WTC11 (cell line): Measurements from ENCODE around the gene GAPT.

Experiments used
- ATF3 ChIP-seq: sonication (generic); formaldehyde crosslinking; conservative IDR thresholded peaks from 2 replicates; pipeline ENCODE4 v1.8.1; 2022; ENCODE audit warnings: mild to moderate bottlenecking, missing genetic modification reagents
- KAT7 ChIP-seq: sonication (generic); formaldehyde crosslinking; IDR thresholded peaks from 2 replicates; pipeline ENCODE4 v1.8.1; 2023; ENCODE audit warnings: missing genetic modification reagents, mild to moderate bottlenecking, borderline replicate concordance
- NFYB ChIP-seq: sonication (generic); formaldehyde crosslinking; conservative IDR thresholded peaks from 2 replicates; pipeline ENCODE4 v1.8.0; 2022; ENCODE audit warnings: low read depth, missing genetic modification reagents
- ZNF138 ChIP-seq: sonication (generic); formaldehyde crosslinking; conservative IDR thresholded peaks from 2 replicates; pipeline ENCODE4 v1.8.1; 2022; ENCODE audit warnings: mild to moderate bottlenecking, moderate library complexity, missing genetic modification reagents
- TF ChIP-seq, protein P1 (sequence below): sonication (generic); formaldehyde crosslinking; IDR thresholded peaks from 2 replicates; pipeline ENCODE4 v1.8.1; 2022; ENCODE audit warnings: low read depth, missing genetic modification reagents, borderline replicate concordance
- TF ChIP-seq, protein P2 (sequence below): fragments of 200-600 bp; IDR thresholded peaks from 2 replicates; pipeline ENCODE4 v1.8.0; 2022; ENCODE audit warnings: antibody characterized with exemption

DNA sequence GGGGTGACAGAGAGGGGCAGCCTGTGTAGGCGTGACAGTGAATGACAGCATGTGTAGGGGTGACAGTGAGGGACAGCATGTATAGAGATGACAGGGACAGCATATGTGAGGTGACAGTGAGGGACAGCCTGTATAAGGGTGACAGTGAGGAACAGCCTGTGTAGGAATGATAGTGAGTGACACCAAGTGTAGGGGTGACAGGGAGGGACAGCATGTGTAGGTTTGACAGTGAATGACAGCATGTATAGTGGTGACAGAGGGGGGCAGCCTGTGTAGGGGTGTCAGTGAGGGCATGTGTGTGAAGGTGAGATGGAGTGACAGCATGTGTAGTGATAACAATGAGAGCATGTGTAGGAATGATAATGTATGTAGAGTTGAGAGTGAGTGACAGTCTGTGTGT is 8.7 kb upstream of the GAPT start:
- no peak for TF ChIP-seq ATF3 (CRISPR knock-in tag)
- TF ChIP-seq, protein P1, sequence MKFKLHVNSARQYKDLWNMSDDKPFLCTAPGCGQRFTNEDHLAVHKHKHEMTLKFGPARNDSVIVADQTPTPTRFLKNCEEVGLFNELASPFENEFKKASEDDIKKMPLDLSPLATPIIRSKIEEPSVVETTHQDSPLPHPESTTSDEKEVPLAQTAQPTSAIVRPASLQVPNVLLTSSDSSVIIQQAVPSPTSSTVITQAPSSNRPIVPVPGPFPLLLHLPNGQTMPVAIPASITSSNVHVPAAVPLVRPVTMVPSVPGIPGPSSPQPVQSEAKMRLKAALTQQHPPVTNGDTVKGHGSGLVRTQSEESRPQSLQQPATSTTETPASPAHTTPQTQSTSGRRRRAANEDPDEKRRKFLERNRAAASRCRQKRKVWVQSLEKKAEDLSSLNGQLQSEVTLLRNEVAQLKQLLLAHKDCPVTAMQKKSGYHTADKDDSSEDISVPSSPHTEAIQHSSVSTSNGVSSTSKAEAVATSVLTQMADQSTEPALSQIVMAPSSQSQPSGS (CRISPR knock-in tag), result no peak
- TF ChIP-seq, protein P2, sequence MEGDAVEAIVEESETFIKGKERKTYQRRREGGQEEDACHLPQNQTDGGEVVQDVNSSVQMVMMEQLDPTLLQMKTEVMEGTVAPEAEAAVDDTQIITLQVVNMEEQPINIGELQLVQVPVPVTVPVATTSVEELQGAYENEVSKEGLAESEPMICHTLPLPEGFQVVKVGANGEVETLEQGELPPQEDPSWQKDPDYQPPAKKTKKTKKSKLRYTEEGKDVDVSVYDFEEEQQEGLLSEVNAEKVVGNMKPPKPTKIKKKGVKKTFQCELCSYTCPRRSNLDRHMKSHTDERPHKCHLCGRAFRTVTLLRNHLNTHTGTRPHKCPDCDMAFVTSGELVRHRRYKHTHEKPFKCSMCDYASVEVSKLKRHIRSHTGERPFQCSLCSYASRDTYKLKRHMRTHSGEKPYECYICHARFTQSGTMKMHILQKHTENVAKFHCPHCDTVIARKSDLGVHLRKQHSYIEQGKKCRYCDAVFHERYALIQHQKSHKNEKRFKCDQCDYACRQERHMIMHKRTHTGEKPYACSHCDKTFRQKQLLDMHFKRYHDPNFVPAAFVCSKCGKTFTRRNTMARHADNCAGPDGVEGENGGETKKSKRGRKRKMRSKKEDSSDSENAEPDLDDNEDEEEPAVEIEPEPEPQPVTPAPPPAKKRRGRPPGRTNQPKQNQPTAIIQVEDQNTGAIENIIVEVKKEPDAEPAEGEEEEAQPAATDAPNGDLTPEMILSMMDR, result no peak
- no peak for TF ChIP-seq ZNF138 (CRISPR knock-in tag)
- no peak for TF ChIP-seq KAT7 (CRISPR knock-in tag)
- no peak for TF ChIP-seq NFYB (CRISPR knock-in tag)
